Measurements from ENCODE around the gene GSTT2B. TPM values are rescaled to one million over a fixed set of nuclear protein-coding genes. Genes with fewer than 3 reads are reported as not detected.
"Not testable (repeated sequence)": the region's sequence is repeated elsewhere in the genome, so short reads cannot be mapped to it uniquely, and the experiment has no call there.

GSTT2B gene, protein sequence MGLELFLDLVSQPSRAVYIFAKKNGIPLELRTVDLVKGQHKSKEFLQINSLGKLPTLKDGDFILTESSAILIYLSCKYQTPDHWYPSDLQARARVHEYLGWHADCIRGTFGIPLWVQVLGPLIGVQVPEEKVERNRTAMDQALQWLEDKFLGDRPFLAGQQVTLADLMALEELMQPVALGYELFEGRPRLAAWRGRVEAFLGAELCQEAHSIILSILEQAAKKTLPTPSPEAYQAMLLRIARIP
- 2.1 and 8.6 TPM in 2 replicates for total RNA-seq

DNA sequence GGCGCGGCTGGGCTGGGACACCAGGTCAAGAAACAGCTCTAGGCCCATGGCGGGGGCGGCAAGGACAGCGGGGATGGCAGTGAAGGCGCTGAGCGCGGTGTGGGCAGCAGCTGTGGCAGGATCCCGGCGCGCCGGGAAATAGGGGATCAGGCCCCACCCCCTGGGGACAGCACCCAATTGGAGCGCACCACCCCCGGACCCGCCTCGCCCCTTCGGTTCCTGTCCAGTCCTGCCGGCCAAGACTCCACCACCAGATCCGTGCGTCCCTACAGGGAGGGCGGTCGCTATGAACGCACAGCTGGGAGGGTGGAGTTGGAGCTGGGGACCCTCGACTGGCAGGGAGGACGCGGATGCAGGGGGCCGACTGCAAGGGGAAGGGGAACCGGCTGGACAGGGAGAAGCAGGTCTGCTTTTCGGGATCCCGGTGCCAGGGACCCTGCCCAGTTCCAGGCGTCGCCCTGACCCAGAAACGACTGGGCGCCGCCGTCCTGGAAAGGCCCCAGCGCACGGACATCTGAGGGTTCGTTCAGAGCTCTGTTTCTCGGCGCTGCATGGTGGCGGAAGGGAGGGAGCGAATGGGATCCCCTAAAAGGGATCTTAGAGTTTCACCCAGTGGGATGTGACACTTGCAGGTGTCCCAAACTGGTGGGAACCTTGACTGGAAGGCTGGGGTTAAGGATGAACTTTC lies at the start of gene GSTT2B:
Gene GSTT2B (minus strand): TSS at position 112 of the 688 bp plus-strand sequence. CDS start 64 bp downstream, at position 48.
- H3K4me3 ChIP-seq (ENCODE audit: low read depth, low read length), result not testable (repeated sequence)

DNA sequence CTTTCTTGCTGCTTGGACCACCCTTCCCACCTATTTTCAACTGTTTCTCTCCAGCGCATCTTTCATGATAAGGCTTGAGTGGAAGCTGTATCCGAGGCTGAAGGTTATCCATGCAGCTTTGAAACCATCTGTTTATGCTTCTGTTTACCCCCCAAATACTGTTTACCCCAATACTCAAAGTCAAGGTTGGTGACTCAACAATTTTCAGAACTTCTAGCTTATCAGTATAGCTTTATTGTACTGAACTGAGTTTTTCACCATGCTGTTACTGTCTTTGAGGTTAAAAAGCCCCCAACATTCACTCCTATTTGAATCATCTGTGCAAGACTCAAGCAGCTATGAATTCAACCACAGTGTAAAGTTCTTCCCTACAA lies 49.0 kb upstream of the GSTT2B start:
- DNase-seq (ENCODE audit: low read depth), result no peak
- H3K4me3 ChIP-seq (ENCODE audit: low read depth, low read length), result no peak overlapping the region
- TF ChIP-seq, protein P1, sequence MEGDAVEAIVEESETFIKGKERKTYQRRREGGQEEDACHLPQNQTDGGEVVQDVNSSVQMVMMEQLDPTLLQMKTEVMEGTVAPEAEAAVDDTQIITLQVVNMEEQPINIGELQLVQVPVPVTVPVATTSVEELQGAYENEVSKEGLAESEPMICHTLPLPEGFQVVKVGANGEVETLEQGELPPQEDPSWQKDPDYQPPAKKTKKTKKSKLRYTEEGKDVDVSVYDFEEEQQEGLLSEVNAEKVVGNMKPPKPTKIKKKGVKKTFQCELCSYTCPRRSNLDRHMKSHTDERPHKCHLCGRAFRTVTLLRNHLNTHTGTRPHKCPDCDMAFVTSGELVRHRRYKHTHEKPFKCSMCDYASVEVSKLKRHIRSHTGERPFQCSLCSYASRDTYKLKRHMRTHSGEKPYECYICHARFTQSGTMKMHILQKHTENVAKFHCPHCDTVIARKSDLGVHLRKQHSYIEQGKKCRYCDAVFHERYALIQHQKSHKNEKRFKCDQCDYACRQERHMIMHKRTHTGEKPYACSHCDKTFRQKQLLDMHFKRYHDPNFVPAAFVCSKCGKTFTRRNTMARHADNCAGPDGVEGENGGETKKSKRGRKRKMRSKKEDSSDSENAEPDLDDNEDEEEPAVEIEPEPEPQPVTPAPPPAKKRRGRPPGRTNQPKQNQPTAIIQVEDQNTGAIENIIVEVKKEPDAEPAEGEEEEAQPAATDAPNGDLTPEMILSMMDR (conservative IDR thresholded peaks at IDR 0.05; ENCODE audit: low read depth, low read length), result no peak

More for the DNA sequence above, at the start of gene GSTT2B:
- DNase-seq (ENCODE audit: low read depth), result not testable (repeated sequence)

DNA sequence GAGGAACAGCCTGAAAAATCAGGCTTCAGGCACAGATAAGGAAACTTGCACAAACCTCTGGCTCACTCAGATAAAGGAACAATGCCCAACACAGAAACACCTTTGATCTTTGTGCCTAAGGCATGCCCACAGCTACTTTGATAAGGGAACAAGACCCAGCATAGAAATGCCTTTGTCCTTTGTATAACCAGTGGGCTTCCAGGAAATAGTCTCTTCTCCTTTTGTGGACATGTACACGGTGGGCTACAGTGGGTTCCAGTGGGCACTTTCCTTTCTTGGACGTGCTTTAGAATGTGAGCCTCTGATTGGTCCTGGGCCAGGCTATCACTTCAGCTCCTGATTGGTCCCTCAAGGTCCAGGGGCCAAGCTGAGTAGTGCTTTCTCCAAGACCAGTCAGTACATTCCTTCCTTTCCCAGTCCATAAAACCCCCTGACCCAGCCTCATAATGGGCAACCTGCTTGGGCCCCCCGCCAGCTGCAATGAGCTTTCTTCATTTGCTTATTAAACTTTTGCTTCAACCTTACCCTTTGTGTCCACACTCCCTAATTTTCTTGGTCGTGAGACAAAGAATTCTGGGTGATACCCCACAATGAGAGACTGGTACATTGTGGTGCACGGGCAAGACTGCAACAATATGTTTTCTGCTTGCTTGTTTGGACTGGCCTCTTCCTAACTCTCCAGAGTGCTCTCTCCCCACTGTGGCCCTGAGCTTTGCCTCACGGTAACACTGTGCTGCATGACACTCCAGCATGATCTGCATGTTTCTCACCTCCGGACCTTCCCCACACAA lies 48.4 kb upstream of the GSTT2B start:
- TF ChIP-seq, protein P1 (conservative IDR thresholded peaks at IDR 0.05; ENCODE audit: low read depth, low read length), result no peak

DNA sequence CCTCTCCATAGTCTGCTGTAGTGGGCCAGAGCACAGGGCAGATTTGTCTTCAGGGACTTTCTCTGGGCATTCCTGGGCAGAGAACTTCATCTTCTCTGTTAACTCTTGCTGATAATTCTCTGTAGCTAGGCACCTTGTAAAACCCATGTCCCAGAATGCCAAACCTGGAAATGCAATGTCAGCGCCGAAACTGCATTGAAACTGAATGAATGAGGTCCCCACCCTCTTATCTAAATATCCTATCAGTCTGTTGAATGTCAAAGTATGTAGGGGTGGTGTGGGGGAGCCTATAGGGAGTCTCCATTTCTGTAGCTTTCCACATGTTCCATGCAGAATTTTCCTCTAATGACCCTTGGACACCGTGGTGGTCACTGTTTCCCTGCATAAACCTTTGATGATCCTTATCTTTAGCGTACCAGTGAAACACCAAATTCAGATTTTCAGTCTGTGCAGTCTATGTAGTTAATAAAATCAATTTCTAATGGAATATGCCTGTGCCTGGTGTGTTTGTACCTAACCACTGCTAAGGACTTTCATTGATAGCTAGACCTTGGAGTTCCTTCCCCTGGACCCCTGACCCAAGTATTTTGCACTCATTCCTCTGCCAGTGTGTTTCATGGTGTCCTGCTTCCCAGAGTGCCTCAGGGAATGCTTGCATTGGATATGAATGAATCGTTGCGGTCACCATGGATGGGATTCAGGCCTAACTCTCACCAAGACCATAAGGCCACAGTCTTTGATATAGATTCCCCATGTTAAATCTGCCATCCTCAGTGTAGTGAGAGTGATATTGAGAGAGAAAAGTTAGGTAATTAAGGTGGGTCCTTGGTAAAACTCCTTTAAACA lies 47.6 kb upstream of the GSTT2B start:
- no peak overlapping the region for H3K4me3 ChIP-seq (ENCODE audit: low read depth, low read length)
- TF ChIP-seq, protein P1 (conservative IDR thresholded peaks at IDR 0.05; ENCODE audit: low read depth, low read length), result no peak
- DNase-seq (ENCODE audit: low read depth), result no peak

More for the DNA sequence above, 48.4 kb upstream of the GSTT2B start:
- no peak for DNase-seq (ENCODE audit: low read depth)
- no peak overlapping the region for H3K4me3 ChIP-seq (ENCODE audit: low read depth, low read length)

DNA sequence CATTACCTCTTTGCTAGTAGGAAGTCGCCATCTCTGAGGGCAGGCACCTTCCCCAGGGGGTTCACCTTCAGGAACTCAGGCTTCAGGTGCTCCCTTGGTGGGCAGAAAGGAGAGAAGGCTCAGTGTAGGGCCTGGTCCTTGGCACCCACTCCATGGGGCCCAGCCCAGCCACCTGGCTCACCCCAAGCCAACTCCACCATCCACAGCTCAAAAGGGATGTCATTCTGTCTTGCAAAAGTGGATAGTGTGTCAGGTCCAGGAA lies 47.0 kb upstream of the GSTT2B start:
- DNase-seq (ENCODE audit: low read depth), result no peak
- TF ChIP-seq, protein P1 (conservative IDR thresholded peaks at IDR 0.05; ENCODE audit: low read depth, low read length), result no peak
- H3K4me3 ChIP-seq (ENCODE audit: low read depth, low read length), result no peak overlapping the region

DNA sequence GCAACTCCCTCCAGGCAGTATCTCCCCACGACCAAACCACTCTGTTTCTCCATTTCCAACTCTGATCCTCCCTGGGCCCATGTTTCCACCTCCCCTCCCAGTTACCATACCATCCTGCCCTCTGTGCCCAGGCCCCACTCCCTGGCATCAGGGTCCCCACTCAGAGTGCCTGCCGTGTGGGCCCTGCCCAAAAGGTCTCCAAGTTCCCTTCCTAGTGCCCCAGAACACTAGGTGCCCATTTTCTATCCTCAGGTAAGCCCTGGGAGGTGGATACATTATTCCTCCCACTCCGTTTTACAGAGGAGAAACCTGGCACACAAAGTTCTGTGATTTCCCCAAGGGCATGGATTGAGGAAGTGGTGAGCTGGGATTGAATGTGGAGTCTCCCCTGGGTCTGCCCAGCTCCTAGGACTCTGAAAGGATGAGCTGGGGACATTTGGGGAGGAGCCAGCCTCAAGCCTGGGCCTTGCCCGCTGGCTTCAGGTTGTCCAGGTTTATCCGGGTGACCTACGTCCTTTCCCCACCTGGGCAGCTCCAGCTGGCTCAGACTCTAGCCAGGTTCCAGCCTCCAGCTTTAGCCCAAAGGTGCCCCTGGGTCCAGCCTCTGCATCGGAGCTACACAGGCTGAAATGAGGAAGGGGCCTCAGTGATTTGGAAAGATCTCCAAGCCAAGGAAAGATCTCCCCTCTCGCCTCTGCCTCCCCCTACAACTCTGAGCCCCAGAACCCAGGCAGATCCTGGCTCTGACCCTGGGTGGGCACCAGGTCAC lies 46.4 kb upstream of the GSTT2B start:
- TF ChIP-seq, protein P1 (conservative IDR thresholded peaks at IDR 0.05; ENCODE audit: low read depth, low read length), result no peak

More for the DNA sequence above, 46.4 kb upstream of the GSTT2B start:
- H3K4me3 ChIP-seq (ENCODE audit: low read depth, low read length), result no peak overlapping the region
- no peak for DNase-seq (ENCODE audit: low read depth)

Data from epithelial cell of proximal tubule (primary cell).